SKM-1 (cell line): ENCODE measurements around the gene HSPA1B.

ENCODE experiments used
- DNase-seq: peaks from one replicate; lab custom pipeline; 2025; ENCODE audit not compliant: unreplicated experiment; lab: John Stamatoyannopoulos, UW

The HSPA1B gene

DNA sequence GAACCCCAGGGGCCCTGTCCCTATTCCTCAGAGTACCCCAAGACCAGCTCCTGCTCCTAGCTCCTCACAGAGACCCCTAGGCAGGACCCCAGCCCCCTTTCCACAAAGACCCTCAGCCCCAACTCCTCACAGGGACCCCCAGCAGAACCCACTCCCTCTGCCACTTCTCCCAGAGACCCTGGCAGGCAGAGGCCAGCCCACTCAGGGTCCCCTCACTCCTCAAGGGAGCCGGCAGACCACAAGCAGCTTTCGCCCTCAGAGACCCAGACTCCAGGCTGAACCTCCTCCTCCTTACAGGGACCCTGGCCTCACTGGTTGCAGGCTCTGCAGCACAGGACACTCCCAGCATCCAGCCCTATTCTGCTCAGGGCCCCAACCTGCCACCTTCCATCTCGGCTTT, 50.7 kb downstream of the HSPA1B start:
- no peak for DNase-seq

DNA sequence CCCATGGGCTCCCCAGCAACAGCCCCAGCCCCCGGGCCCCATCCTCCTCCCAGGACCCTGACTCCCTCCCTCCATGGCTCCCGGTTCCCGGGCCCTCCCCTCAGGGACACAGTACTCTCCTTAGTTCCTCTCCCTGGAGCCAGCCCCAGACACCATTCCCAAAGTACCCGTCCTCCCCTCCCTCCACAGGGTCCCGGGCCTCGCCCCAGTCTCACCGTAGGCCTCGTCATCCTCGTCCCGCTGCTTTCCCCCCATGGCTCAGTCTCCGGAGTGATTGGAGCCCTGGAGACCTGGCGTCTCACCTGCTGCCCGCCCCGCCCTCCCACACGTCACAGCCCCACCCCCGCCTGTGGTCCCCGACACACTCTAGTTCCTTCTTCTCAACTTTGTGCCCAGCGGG, 51.2 kb downstream of the HSPA1B start, which contains the start of gene SLC44A4:
TSS of gene SLC44A4 (minus strand) at position 272 of the 400 bp plus-strand sequence. CDS start at position 255, 17 bp downstream.
- DNase-seq: no peak

DNA sequence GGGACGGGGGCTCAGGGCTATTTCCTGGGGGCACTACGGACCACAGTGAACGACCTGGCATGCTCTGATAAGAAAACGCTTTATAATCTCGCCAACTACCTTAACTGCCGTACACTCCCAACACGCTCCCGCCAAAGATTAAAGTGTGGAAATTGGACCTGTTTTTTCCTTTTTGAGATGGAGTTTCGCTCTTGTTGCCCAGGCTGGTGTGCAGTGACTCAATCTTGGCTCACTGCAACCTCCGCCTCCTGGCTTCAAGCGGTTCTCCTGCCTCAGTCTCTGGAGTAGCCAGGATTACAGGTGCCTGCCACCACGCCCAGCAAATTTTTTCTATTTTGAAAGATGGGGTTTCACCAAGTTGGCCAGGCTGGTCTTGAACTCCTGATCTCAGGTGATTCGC, 51.6 kb downstream of the HSPA1B start:
- DNase-seq: no peak
